H1 (cell line): ENCODE measurements around the gene RNASET2. TPM values are rescaled to one million over a fixed set of nuclear protein-coding genes. Genes with fewer than 3 reads are reported as not detected.

Source experiments
- CTCF ChIA-PET: fragments of 300-600 bp; sonication (Branson Sonifier 250); formaldehyde crosslinking; loops from one replicate; lab custom pipeline; 2021; ENCODE audit not compliant: partially characterized antibody; lab: Charles Lee
- POLR2A ChIA-PET: fragments of 300-600 bp; sonication (Branson Sonifier 250); formaldehyde crosslinking; loops from one replicate; lab custom pipeline; 2021; ENCODE audit warnings: inconsistent platforms; ENCODE audit not compliant: partially characterized antibody; lab: Charles Lee
- DNase-seq, 2 experiments: peaks; one replicate each; pipeline versions ENCODE4 v3.0.0 to v3.0.0-alpha.2; 2010 to 2022; ENCODE audit warnings: low spot score in 2 of 2, low read depth in 1 of 2, mixed read lengths in 1 of 2
- FAIRE-seq: peaks from 2 replicates; lab custom pipeline; 2011; peaks lifted over from hg19 to GRCh38; lab: Jason Lieb, UNC
- H2AFZ ChIP-seq: 2 replicates; pipeline ENCODE4 v1.8.1; 2012; ENCODE audit warnings: low read length, inconsistent platforms
- H2AK5ac ChIP-seq: 2 replicates; pipeline ENCODE4 v1.6.1; 2013; ENCODE audit warnings: low read depth, low read length
- H2BK120ac ChIP-seq: replicated peaks from 2 replicates; pipeline ENCODE3; 2013; ENCODE audit warnings: low read depth, low read length, inconsistent platforms
- H2BK12ac ChIP-seq: 2 replicates; pipeline ENCODE4 v1.6.1; 2013; ENCODE audit warnings: low read depth, low read length
- H2BK15ac ChIP-seq: 2 replicates; pipeline ENCODE4 v1.6.1; 2013; ENCODE audit warnings: low read length
- H2BK20ac ChIP-seq: 2 replicates; pipeline ENCODE4 v1.6.1; 2013; ENCODE audit warnings: low read length
- H2BK5ac ChIP-seq: 2 replicates; pipeline ENCODE4 v1.6.1; 2013; ENCODE audit warnings: low read depth, low read length
- H3K14ac ChIP-seq: 2 replicates; pipeline ENCODE4 v1.6.1; 2013; ENCODE audit warnings: inconsistent platforms; ENCODE audit not compliant: insufficient read length
- H3K18ac ChIP-seq: 2 replicates; pipeline ENCODE4 v1.6.1; 2013; ENCODE audit warnings: low read length; ENCODE audit errors: extremely low read depth
- H3K23ac ChIP-seq: 2 replicates; pipeline ENCODE4 v1.6.1; 2013; ENCODE audit warnings: inconsistent platforms; ENCODE audit not compliant: insufficient read length
- H3K23me2 ChIP-seq: 2 replicates; pipeline ENCODE4 v1.6.1; 2013; ENCODE audit warnings: low read depth, low read length
- H3K27ac ChIP-seq: 2 replicates; pipeline ENCODE4 v1.6.1; 2011; ENCODE audit warnings: low read depth, low read length, inconsistent platforms
- H3K27me3 ChIP-seq, 4 experiments: replicated peaks in 1 of 4; 1 replicate in 1 of 4; 2 replicates in 3 of 4; pipeline versions ENCODE4 v1.6.1 to v1.8.1; 2011 to 2013; ENCODE audit warnings: low read length in 3 of 4, mild to moderate bottlenecking in 3 of 4, inconsistent platforms in 2 of 4, mixed read lengths in 2 of 4, moderate library complexity in 1 of 4; ENCODE audit not compliant: control insufficient read depth in 3 of 4, insufficient read depth in 3 of 4; ENCODE audit errors: extremely low read depth in 1 of 4
- H3K36me3 ChIP-seq, 4 experiments: 2 replicates each; pipeline versions ENCODE4 v1.6.1 to v1.8.1; 2011 to 2013; ENCODE audit warnings: mild to moderate bottlenecking in 4 of 4, low read length in 3 of 4, moderate library complexity in 2 of 4, control low read depth in 1 of 4, inconsistent platforms in 1 of 4; ENCODE audit not compliant: insufficient read depth in 4 of 4, control insufficient read depth in 2 of 4
- H3K4ac ChIP-seq: replicated peaks from 2 replicates; pipeline ENCODE3; 2013; ENCODE audit warnings: low read length, low read depth, mixed read lengths, inconsistent platforms; ENCODE audit not compliant: insufficient read length
- H3K4me1 ChIP-seq, 4 experiments: replicated peaks in 1 of 4; 1 replicate in 1 of 4; 2 replicates in 3 of 4; pipeline versions ENCODE4 v1.6.1 to v1.8.1; 2011 to 2013; ENCODE audit warnings: low read length in 3 of 4, inconsistent platforms in 2 of 4, mixed read lengths in 1 of 4; ENCODE audit not compliant: insufficient read depth in 4 of 4, control insufficient read depth in 3 of 4
- H3K4me2 ChIP-seq, 2 experiments: 2 replicates each; pipeline versions ENCODE4 v1.6.1 to v1.8.1; 2011 to 2013; ENCODE audit warnings: low read depth in 2 of 2, low read length in 2 of 2, control low read depth in 1 of 2, inconsistent platforms in 1 of 2, mild to moderate bottlenecking in 1 of 2; ENCODE audit not compliant: insufficient read depth in 1 of 2
- H3K4me3 ChIP-seq, 4 experiments: fragments of 200-600, 300-600 bp in 1 of 4; sonication (generic), shearing (Covaris generic), sonication (Bioruptor Twin) in 1 of 4; 2 replicates each; pipeline versions ENCODE4 v1.5.1 to v1.8.1; 2011 to 2016; ENCODE audit warnings: low read length in 4 of 4, low read depth in 3 of 4, control low read depth in 2 of 4, inconsistent platforms in 2 of 4, mild to moderate bottlenecking in 2 of 4, mixed read lengths in 1 of 4, moderate library complexity in 1 of 4; ENCODE audit not compliant: insufficient read depth in 2 of 4; ENCODE audit errors: extremely low read depth in 1 of 4
- H3K56ac ChIP-seq: replicated peaks from 2 replicates; pipeline ENCODE3; 2013; ENCODE audit warnings: low read depth, mild to moderate bottlenecking, mixed read lengths, low read length, inconsistent platforms; ENCODE audit not compliant: insufficient read length
- H3K79me1 ChIP-seq: 2 replicates; pipeline ENCODE4 v1.6.1; 2013; ENCODE audit warnings: low read depth, low read length, control low read depth
- H3K79me2 ChIP-seq, 2 experiments: 2 replicates each; pipeline versions ENCODE4 v1.6.1 to v1.8.1; 2012 to 2013; ENCODE audit warnings: low read length in 2 of 2, mild to moderate bottlenecking in 2 of 2, inconsistent platforms in 1 of 2; ENCODE audit not compliant: insufficient read depth in 2 of 2, control insufficient read depth in 1 of 2
- H3K9ac ChIP-seq, 4 experiments: replicated peaks in 1 of 4; 1 replicate in 1 of 4; 2 replicates in 3 of 4; pipeline versions ENCODE4 v1.6.1 to v1.8.1; 2011 to 2013; ENCODE audit warnings: low read depth in 3 of 4, low read length in 3 of 4, control low read depth in 2 of 4, mild to moderate bottlenecking in 2 of 4, moderate library complexity in 2 of 4, inconsistent platforms in 1 of 4; ENCODE audit errors: extremely low read depth in 1 of 4
- H3K9me3 ChIP-seq, 2 experiments: 2 replicates each; pipeline versions ENCODE4 v1.6.1 to v1.8.1; 2012 to 2013; ENCODE audit warnings: mild to moderate bottlenecking in 2 of 2, moderate library complexity in 2 of 2, control low read depth in 1 of 2, inconsistent platforms in 1 of 2, low read depth in 1 of 2, low read length in 1 of 2, mixed read lengths in 1 of 2; ENCODE audit not compliant: insufficient read depth in 2 of 2
- H4K20me1 ChIP-seq, 2 experiments: replicated peaks in 1 of 2; 2 replicates each; pipeline versions ENCODE3 to v1.8.1; 2011 to 2013; ENCODE audit warnings: inconsistent platforms in 2 of 2, low read length in 2 of 2, mild to moderate bottlenecking in 1 of 2; ENCODE audit not compliant: insufficient read depth in 2 of 2, control insufficient read depth in 1 of 2
- H4K5ac ChIP-seq: 2 replicates; pipeline ENCODE4 v1.6.1; 2013; ENCODE audit warnings: low read length, low read depth, mixed read lengths, inconsistent platforms; ENCODE audit not compliant: insufficient read length
- H4K8ac ChIP-seq: 2 replicates; pipeline ENCODE4 v1.8.0; 2013; ENCODE audit warnings: mild to moderate bottlenecking, moderate library complexity, low read length, inconsistent platforms; ENCODE audit not compliant: insufficient read depth; ENCODE audit errors: extremely low read depth
- H4K91ac ChIP-seq: replicated peaks from 2 replicates; pipeline ENCODE3; 2013; ENCODE audit warnings: low read length, mixed read lengths, inconsistent platforms; ENCODE audit not compliant: insufficient read length
- ATF3 ChIP-seq: IDR thresholded peaks from 2 replicates; pipeline ENCODE4 v1.6.1; 2011; ENCODE audit warnings: low read depth, mild to moderate bottlenecking, low read length; ENCODE audit not compliant: insufficient read depth
- EP300 ChIP-seq, 2 experiments: IDR thresholded peaks; 1 replicate in 1 of 2; 2 replicates in 1 of 2; pipeline ENCODE4 v1.6.1; 2011 to 2012; ENCODE audit warnings: low read depth in 2 of 2, low read length in 2 of 2, mild to moderate bottlenecking in 2 of 2, borderline replicate concordance in 1 of 2, inconsistent platforms in 1 of 2, moderate library complexity in 1 of 2
- FOSL1 ChIP-seq: IDR thresholded peaks from 2 replicates; pipeline ENCODE4 v1.6.1; 2011; ENCODE audit warnings: mild to moderate bottlenecking, low read depth, low read length, moderate library complexity; ENCODE audit not compliant: insufficient read depth
- JUND ChIP-seq: IDR thresholded peaks from 2 replicates; pipeline ENCODE4 v1.6.1; 2011; ENCODE audit warnings: mild to moderate bottlenecking, improper control_type of control experiment, low read length
- NRF1 ChIP-seq: IDR thresholded peaks from 2 replicates; pipeline ENCODE4 v1.6.1; 2011; ENCODE audit warnings: mild to moderate bottlenecking, low read depth, low read length, improper control_type of control experiment
- RNF2 ChIP-seq: fragments of 200-900, 300-1000 bp; sonication (generic); IDR thresholded peaks from 2 replicates; pipeline ENCODE4 v1.7.1; 2016; ENCODE audit warnings: borderline replicate concordance, low read depth, mild to moderate bottlenecking, antibody characterized with exemption, low read length; ENCODE audit not compliant: poor library complexity, severe bottlenecking; ENCODE audit errors: missing control alignments
- WGBS, 2 experiments: shearing (Covaris generic) in 1 of 2; methylation state at CpG; one replicate each; pipeline versions ENCODE4 v1.1.6 to v1.1.7; 2013 to 2015; ENCODE audit warnings: low lambda C conversion rate in 2 of 2, mixed read lengths in 2 of 2, inconsistent platforms in 1 of 2, low coverage in 1 of 2, missing lambda C conversion rate in 1 of 2; ENCODE audit not compliant: insufficient replicate concordance in 2 of 2, insufficient coverage in 1 of 2, insufficient read length in 1 of 2; ENCODE audit errors: extremely low coverage in 1 of 2, missing lambda C conversion rate in 1 of 2; 5-methylcytosine and 5-hydroxymethylcytosine counted together
- polyA plus RNA-seq, 7 experiments: library from polyadenylated mRNA; depleted of rRNA in 3 of 7; stranded (reverse) in 5 of 7; unstranded in 2 of 7; fragments of >200 nt in 5 of 7; fragments of 200-250 nt in 2 of 7; gene quantifications; 1 replicate in 5 of 7; 2 replicates in 1 of 7; 4 replicates in 1 of 7; pipeline versions ENCODE4 v1.2.1 to v1.2.3, GENCODE V29; 2011 to 2013; ENCODE audit warnings: missing spikeins in 2 of 7, mixed read lengths in 2 of 7
- total RNA-seq: library from RNA; stranded (reverse); fragmentation: NEBNext Ultra II Directional; extraction: Animal tissue kit (Norgen Biotek cat#: 25700); gene quantifications from 2 replicates; pipeline ENCODE4 v1.2.1, GENCODE V29; 2021

Gene RNASET2
- total and polyA plus RNA-seq, 2 of the 8 experiments (the other 6 are each of a cell fraction or from before 2014, with no cell fraction given) = 15.7 to 22.9 TPM

DNA sequence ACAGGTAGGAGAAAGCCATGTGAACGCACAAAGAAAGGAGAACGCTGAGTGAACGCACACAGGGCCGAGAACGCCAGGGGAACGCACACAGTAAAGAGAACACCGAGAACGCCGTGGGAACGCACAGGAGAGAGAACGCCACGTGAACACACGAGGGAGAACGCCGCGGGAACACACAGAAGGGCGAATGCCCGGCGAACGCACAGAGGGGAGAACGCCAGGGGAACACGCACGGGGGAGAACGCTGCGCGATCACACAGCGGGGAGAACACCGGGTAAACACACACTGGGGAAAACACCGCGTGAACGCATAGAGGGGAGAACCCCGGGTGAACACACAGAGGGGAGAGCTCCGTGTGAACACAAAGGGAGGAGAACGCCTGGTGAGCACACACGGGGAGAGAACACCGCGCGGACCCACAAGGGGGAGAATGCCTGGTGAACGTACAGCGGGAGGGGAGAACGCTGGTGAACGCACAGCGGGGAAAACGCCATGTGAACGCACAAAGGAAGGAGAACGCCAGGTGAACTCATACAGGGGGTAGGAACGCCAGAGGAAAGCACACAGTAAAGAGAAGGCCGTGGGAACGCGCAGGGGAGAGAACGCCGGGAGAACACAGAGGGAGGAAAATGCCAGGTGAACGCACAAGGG, 55.3 kb downstream of the RNASET2 start:
- Histone ChIP-seq H3K4me2 (no peak overlapping the region), H2BK15ac (0 out of 2 replicates have a peak overlapping the region, but pooled peaks have one; percentile 61), H3K27ac (no peak overlapping the region), H3K4ac (no peak overlapping the region), H2AFZ (no peak overlapping the region), H3K79me2 (no peaks in the 10 kb centered on the region), H2BK20ac (no peak overlapping the region), H4K8ac (no peak overlapping the region), H3K9ac (no peak overlapping the region), H3K23me2 (no peaks in the 10 kb centered on the region), H2AK5ac (0 out of 2 replicates have a peak overlapping the region, but pooled peaks have one; percentile 6), H3K4me1 (peaks cover 2 to 9% (median 6%) of the 10 kb centered on the region in 4 experiments), H3K36me3 (no peaks in the 10 kb centered on the region), H3K14ac (no peak overlapping the region), H3K23ac (no peak overlapping the region), H3K56ac (no peak overlapping the region), H2BK120ac (no peak overlapping the region), H4K91ac (peak overlapping the region; percentile 36), H3K9me3 (no peaks in the 10 kb centered on the region), H4K5ac (no peak overlapping the region), H4K20me1 (no peaks in the 10 kb centered on the region), H3K4me3 (no peak overlapping the region)
- no peak for DNase-seq
- 91% methylated on average over 53 of the region's 53 CpGs; no CpG with 5 or more reads in 1 of the 2 experiments for WGBS, 2 experiments
- FAIRE-seq = no peak
- ChIA-PET CTCF (no interaction called here), POLR2A (no interaction called here)
- TF ChIP-seq EP300 (IDR thresholded peaks at IDR 0.05; ENCODE audit: borderline replicate concordance in 1 of 2, low read depth in 2 of 2, low read length in 2 of 2) (no peak), ATF3 (no peak), JUND (no peak), RNF2 (no peak), FOSL1 (no peak), NRF1 (no peak)
- TF ChIP-seq, all 59 proteins: peak for 0
- Histone ChIP-seq H3K27me3 (no peaks in the 10 kb centered on the region; a peak in 1 of 7 replicates), H3K79me1 (no peaks in the 10 kb centered on the region), H2BK5ac (no peak overlapping the region; the same call in 1 of the 2 replicates), H3K18ac (no peak overlapping the region), H2BK12ac (no peak overlapping the region)
